GM19395 (cell line): ENCODE results near the gene JUP.
"Not testable (repeated sequence)": the region's sequence is repeated elsewhere in the genome, so short reads cannot be mapped to it uniquely, and the experiment has no call there.

Source experiments
- ATAC-seq: cut with Tn5 transposase; IDR thresholded peaks from one replicate; pipeline ENCODE4 v1.9.1; 2021; ENCODE audit warnings: mild to moderate bottlenecking, moderate library complexity; ENCODE audit not compliant: unreplicated experiment

The JUP gene

DNA sequence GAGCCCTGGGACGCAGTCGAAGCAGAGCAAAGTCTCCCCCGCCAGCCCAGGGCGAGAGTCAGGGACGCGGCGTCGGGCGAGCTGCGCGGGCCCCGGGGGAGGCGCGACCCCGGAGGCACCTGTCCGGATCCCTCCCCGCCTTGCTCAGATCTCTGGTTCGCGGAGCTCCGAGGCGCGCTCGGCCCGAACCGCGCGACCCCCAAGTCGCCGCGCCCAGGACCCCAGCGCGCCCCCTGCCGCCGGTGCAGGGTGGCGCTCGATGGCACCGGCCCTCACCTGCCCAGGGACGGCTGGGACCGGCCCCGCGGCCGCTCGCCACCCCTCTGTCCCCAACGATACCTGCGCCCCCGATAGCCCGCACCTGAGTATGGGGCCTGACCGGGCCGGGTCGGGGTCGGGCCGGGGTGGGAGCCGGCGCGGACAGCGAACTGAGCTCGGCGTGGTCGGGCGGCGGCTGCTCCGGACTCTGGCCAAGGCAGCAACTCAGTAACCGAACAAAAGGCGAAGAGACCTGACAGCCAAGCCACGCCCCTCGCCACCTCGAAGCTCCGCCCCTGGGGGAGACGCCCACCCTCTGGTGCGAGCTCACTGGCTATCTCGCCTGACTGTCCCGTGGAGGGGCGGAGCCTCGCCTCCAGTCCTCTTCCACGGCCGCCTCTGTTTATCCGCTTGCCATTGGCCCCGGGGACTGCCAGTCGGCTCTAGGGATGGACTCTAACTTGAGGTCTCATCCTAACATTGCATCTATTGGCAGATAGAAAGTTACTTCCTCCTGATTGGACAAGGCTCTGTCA is at the start of gene JUP:
Gene JUP (minus strand): TSS at position 485 of the 794 bp plus-strand sequence. CDS start 14,857 bp downstream, outside the sequence.
- ATAC-seq = peak; percentile 75

GRCh38 chr17:41835800-41836549 is 49.5 kb upstream of the JUP start, which contains the start of gene NT5C3B:
Gene NT5C3B (minus strand): TSS chr17:41836232. CDS start chr17:41836193, 39 bp downstream.
- peak; percentile 60 for ATAC-seq

DNA sequence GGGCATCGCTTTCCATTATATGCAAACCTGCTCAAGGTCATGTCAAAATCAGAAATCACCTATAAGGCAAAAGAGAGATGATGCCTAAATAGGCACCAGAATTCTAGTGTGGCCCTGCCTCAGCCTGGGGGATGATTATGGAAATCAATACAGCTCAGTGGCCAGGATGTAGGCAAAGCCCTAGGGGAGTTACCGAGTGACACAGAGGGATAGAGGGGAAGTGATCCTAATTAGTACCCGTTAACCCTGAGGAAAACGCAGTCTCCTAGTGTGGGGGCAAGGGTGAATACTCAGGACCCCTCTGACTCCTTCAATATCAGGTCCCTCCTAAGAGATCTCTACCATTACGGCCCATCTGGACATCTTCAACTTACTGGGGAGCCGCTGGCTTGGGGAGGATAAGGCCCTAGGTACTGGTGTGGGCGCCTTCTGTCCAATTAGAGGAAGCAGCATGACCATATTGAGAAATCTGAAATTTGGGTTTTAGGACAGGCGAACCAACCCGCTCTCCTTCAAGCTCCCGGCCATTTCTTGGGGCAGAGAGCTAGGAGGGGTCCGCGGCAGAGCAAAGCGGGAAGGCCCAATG is 48.8 kb upstream of the JUP start:
- peak; percentile 38 for ATAC-seq

DNA sequence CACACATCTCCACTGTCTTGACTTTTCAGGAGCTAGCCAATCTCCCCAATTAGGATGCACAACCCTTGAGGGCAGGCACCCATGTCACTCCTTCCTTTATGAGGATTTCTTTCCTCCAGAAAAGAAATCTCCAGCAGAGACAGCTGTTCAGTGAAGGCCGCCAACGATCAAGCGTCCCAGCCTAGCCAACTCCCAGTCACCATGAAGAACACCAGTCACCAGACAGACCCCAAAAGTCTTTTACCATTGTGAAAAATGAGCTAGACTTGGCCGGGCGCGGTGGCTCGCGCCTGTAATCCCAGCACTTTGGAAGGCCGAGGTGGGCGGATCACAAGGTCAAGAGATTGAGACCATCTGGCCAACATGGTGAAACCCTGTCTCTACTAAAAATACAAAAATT is 43.5 kb upstream of the JUP start:
- not testable (repeated sequence) for ATAC-seq

GRCh38 chr17:41825175-41825845 is 38.8 kb upstream of the JUP start:
- no peak for ATAC-seq

DNA sequence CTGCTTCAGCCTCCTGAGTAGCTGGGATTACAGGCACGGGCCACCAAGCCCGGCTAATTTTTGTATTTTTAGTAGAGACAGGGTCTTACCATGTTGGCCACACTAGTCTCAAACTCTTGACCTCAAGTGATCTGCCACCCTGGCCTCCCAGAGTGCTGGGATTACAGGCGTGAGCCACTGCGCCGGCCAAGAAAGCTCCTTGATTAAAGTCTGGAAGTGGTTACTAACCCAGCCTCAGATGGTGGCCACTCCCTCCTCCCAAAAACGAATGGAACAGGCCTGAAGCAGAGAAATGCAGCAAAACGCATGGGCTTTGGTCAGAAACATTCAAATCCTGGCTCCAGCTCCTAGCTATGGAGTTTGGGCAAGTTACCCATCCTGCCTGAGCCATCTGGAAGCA is 37.6 kb upstream of the JUP start:
- ATAC-seq = no peak

- no peak for ATAC-seq
Observed at GRCh38 chr17:41823580-41823979, 37.1 kb upstream of the JUP start.

- no peak for ATAC-seq
Observed at GRCh38 chr17:41823141-41823524, 36.6 kb upstream of the JUP start.

- ATAC-seq = no peak
Observed at GRCh38 chr17:41822216-41823140, 36.0 kb upstream of the JUP start.

DNA sequence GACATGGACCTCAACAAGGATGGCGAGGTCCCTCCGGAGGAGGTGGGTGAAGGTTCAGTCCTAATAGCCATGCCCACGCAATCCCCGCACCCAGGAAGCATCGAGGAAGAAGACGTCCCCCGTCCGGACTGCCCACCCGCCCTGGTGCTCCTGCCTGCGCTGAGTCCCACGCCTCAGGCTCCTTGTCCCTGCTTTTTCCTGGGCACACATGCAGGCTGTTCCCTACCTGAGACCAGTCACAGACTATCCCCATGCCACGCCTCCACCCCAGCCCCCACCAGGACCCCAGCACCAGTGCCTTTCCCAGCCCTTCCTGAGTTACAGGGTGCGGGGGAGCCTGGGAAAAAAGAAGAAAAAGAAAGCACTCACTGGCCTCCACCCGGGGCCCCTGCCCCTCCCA is 35.3 kb upstream of the JUP start:
- no peak for ATAC-seq

DNA sequence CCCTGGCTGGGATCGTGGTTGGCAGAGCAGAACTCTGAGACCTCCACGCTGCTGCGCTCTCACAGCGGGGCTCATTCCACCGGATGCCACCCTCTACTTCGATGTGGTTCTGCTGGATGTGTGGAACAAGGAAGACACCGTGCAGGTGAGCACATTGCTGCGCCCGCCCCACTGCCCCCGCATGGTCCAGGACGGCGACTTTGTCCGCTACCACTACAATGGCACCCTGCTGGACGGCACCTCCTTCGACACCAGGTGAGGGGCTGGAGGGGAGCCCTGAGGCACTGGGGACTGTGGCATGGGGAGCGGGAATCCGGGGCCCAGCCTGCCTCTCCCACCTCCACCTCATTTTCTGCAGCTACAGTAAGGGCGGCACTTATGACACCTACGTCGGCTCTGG is 31.5 kb upstream of the JUP start:
- ATAC-seq = no peak

GRCh38 chr17:41816637-41817320 is 30.3 kb upstream of the JUP start:
- no peak for ATAC-seq

GRCh38 chr17:41814195-41814594 is 27.7 kb upstream of the JUP start:
- ATAC-seq = no peak

GRCh38 chr17:41813699-41814124 is 27.2 kb upstream of the JUP start:
- no peak for ATAC-seq

- no peak for ATAC-seq
Observed at GRCh38 chr17:41813152-41813680, 26.7 kb upstream of the JUP start.

DNA sequence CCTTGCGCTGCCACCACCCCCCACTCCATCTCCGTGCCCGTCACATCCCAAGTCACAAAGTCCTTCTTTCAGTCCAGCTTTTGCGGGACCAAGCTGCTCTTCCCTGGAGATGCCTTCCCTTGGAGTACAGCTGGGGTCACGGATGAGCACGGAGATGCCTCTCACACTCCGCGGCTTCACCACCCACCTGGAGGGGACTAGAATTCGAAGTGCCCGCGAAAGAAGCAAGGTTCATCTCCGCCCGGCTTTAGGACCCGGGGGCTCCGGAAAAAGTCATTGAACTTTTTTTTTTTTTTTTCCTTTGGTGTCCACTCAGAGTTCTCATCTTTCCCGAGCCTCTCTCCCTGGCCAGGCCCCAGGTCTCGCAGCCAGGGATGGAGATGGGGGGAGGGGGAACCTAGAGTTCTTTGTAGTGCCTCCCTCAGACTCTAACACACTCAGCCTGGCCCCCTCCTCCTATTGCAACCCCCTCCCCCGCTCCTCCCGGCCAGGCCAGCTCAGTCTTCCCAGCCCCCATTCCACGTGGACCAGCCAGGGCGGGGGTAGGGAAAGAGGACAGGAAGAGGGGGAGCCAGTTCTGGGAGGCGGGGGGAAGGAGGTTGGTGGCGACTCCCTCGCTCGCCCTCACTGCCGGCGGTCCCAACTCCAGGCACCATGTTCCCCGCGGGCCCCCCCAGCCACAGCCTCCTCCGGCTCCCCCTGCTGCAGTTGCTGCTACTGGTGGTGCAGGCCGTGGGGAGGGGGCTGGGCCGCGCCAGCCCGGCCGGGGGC is 26.1 kb upstream of the JUP start, which contains the start of gene FKBP10:
Gene FKBP10 (plus strand): TSS at position 624 of the 771 bp plus-strand sequence. CDS start 31 bp downstream, at position 655.
- no peak for ATAC-seq

DNA sequence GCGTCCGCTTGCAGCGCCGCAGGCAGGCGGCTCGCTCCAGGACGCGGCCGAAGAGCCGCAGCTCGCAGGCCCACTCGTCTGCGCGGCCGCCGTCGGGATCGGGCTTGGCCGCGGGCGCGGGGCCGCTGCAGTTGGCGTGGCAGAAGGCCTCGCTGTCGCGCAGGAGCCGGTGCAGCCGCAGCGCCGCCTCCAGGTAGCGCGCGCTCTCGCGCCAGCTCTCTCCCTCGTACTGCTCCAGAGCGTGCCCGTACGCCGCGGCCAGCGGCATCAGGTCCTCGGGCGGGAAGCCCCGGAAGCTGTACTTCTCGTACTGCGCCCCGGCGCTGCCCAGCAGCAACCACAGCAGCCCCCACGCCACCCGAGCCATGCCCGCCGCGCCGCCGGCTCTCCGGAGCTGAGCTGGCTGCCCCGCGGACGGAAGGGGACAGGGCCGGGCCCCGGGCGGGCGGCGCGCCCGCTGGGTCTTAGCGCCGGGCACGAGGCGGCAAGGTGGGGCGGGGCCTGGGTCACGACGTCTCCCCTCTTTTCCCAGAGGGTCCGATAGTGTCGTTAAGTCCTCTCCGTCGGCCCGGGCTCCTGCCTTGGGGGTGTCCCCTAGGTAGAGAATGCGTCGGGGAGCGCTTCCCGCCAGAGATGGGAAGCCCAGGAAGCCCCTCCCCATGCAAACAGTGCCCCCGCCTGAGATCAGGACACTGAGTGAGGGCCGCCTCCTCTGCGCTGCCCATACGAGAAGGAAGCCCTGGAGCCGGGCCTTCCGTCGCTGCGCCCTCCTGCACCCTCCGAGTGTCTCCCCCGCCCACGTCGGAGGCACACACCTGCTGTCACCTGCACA is 25.3 kb upstream of the JUP start, which contains the start of gene P3H4:
Gene P3H4 (minus strand): TSS at position 401 of the 832 bp plus-strand sequence. CDS start 34 bp downstream, at position 367.
- no peak for ATAC-seq
